ENCODE measurements around the gene GRIA1.

GRIA1 gene

DNA sequence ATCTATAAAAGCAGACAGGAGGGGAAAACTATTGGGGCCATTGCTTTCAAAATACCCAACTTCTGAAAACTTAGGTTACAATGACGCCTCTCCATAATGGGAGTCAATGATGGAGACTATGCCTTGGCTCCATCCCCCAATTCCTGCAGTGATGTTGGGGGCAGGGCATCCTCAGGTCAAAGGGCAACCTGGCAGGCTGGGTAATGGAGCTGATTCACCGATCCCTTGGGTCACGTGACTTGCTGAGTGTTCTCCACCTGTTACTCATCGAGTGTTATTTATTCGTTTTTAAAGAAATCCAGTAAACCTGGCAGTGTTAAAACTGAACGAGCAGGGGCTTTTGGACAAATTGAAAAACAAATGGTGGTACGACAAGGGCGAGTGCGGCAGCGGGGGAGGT, 303.9 kb downstream of the GRIA1 start:
- Histone ChIP-seq H3K4me3 (no peak overlapping the region), H3K9me3 (replicated peaks in 1 of 11) (no peaks in the 10 kb centered on the region), H3K27me3 (no peaks in the 10 kb centered on the region), H3K9ac (no peak overlapping the region), H4K20me1 (no peaks in the 10 kb centered on the region; a peak in 1 of 22 replicates), H3K36me3 (no peaks in the 10 kb centered on the region), H3K4me1 (peaks cover 0 to 17% (median 0%) of the 10 kb centered on the region in 10 experiments; a peak in 3 of 20 replicates), H3K4me2 (no peak overlapping the region), H3K27ac (no peak overlapping the region)
- no peak for TF ChIP-seq Cebpa-rat (IDR thresholded peaks at IDR 0.05)

DNA sequence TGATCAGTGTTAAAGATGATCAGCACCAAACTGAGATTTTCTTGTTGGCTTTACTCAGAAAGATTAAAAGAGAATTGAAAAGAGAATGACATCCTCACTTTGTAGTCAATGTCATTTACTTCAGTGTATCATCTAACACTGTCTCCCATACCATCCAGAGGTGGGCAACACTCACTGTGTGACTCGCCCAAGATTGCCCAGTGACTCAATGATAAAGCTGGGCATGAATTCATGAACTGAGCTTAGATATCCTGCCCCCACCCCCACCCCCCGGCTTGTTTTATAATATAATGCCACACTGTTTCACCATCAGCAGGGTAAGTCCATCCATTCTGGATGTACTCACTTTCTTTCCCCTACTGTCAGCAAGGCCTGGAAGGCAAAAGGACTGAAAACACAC, 306.1 kb downstream of the GRIA1 start:
- H3K27ac ChIP-seq, result no peak overlapping the region
- TF ChIP-seq Cebpa-rat (IDR thresholded peaks at IDR 0.05), result no peak
- no peaks in the 10 kb centered on the region; a peak in 1 of 22 replicates for H4K20me1 ChIP-seq
- H3K27me3 ChIP-seq, result no peaks in the 10 kb centered on the region
- no peak overlapping the region for H3K9ac ChIP-seq
- peaks cover 0 to 17% (median 0%) of the 10 kb centered on the region in 10 experiments; a peak in 3 of 20 replicates for H3K4me1 ChIP-seq
- no peaks in the 10 kb centered on the region for H3K36me3 ChIP-seq
- H3K4me2 ChIP-seq, result no peak overlapping the region
- no peaks in the 10 kb centered on the region for H3K9me3 ChIP-seq (replicated peaks in 1 of 11)
- H3K4me3 ChIP-seq, result no peak overlapping the region

DNA sequence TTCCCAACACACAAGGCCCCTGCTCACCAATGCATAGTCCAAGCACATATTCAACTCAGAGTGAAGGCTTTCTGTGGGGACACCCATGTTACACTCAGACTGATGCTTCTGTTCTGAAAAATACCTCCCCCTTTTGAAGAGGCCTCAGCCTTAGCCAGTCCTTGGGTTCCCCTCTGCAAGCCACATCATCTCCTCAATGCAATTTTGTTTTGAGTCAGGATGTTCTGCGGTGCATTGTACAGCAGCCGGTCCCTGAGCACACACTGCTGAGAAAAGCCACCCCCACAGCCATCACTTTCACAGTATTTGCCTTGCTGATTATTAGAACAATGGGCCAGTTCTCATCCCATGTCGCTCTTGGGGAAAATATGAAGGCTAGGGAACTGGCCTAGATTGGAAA, 307.0 kb downstream of the GRIA1 start:
- H3K9ac ChIP-seq, result no peak overlapping the region
- H3K4me1 ChIP-seq, result peaks cover 0 to 7% (median 0%) of the 10 kb centered on the region in 10 experiments; a peak in 3 of 20 replicates
- H3K27ac ChIP-seq, result no peak overlapping the region
- no peaks in the 10 kb centered on the region for H3K27me3 ChIP-seq
- H4K20me1 ChIP-seq, result no peaks in the 10 kb centered on the region; a peak in 1 of 22 replicates
- no peaks in the 10 kb centered on the region for H3K36me3 ChIP-seq
- H3K4me3 ChIP-seq, result no peak overlapping the region
- no peaks in the 10 kb centered on the region for H3K9me3 ChIP-seq (replicated peaks in 1 of 11)
- no peak for TF ChIP-seq Cebpa-rat (IDR thresholded peaks at IDR 0.05)
- H3K4me2 ChIP-seq, result no peak overlapping the region

DNA sequence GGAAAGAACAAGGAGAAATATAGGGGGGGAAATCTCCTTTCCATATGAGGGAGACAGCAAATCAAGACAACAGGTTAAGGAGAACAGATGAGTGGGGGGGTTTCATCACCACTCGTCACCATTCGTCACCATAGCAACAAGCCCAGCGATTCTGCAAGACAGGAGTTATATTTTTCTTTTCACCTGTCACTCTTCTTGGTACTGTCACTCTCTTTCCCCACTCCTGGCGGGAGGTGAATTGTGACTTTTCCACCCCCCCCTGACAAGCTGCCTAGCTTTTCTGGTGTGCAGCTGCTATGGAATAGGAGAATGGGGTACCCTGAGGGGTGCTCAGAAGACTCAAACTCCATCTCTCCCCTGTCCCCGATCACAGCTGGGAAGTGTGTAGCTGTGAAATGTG, 308.4 kb downstream of the GRIA1 start:
- H3K4me2 ChIP-seq, result no peak overlapping the region
- no peak overlapping the region for H3K9ac ChIP-seq
- no peak overlapping the region for H3K27ac ChIP-seq
- no peak for TF ChIP-seq Cebpa-rat (IDR thresholded peaks at IDR 0.05)
- H3K9me3 ChIP-seq (replicated peaks in 1 of 11), result no peaks in the 10 kb centered on the region
- no peak overlapping the region for H3K4me3 ChIP-seq
- H3K4me1 ChIP-seq, result no peaks in the 10 kb centered on the region
- H4K20me1 ChIP-seq, result no peaks in the 10 kb centered on the region; a peak in 1 of 22 replicates
- H3K36me3 ChIP-seq, result no peaks in the 10 kb centered on the region
- H3K27me3 ChIP-seq, result no peaks in the 10 kb centered on the region

DNA sequence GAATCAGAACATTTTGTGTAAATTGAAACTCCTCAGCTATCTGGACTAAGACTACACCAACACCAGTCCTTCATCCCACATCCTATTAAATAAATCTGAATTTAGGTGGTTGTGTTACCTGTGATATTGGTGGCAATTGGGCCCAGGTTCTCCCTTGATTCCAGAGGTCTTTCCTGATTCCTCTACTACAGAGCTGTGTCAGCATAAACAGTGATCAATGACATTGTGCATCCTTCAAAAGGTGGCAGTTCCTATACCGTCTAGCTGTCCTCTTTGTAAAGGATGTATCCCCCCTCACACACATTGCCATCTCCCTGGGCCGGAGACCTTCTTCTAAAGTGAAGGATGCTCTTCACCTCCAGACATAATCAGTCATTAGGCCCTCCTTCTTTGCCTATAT, 309.0 kb downstream of the GRIA1 start:
- Histone ChIP-seq H3K27me3 (no peaks in the 10 kb centered on the region), H3K9ac (no peak overlapping the region), H3K4me2 (no peak overlapping the region), H3K9me3 (replicated peaks in 1 of 11) (no peaks in the 10 kb centered on the region), H3K4me3 (no peak overlapping the region), H4K20me1 (no peaks in the 10 kb centered on the region; a peak in 1 of 22 replicates), H3K4me1 (no peaks in the 10 kb centered on the region), H3K36me3 (no peaks in the 10 kb centered on the region), H3K27ac (no peak overlapping the region)
- TF ChIP-seq Cebpa-rat (IDR thresholded peaks at IDR 0.05), result no peak

DNA sequence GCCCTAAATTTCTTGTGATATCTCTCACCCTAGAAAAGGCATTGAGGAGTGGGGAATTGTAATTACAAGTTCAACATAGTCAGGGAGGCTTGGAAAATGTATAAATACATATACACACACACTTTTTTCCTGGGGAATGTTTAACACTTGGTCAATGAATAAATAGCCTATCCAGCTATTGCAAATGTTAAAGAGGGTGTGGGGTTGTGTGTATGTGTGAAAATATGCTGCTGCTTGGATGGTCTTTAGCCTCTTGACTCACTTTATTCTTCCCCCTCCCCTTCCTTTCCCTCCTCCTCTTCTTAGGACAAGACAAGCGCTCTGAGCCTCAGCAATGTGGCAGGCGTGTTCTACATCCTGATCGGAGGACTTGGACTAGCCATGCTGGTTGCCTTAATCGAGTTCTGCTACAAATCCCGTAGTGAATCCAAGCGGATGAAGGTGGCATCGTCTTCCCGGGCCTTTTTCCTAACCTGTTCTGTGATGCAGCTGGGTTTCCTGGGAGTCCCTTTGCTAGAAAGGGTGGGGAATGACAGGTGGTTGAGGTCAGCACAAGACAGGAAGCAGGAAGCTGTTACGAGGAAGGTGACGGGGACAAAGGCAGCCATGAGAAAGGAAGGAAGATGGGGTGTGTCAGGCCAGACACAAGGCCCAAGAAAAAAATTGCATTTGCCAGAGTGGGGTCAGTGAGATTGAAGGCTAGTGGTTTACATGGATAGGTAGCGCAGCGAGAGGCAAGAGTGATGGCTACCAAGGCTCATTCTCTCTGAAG, 311.8 kb downstream of the GRIA1 start:
- Histone ChIP-seq H3K4me2 (no peak overlapping the region), H3K27ac (no peak overlapping the region), H3K9ac (no peak overlapping the region), H4K20me1 (no peaks in the 10 kb centered on the region; a peak in 1 of 22 replicates), H3K4me1 (0 out of 20 replicates have a peak, but pooled peaks cover 0 to 3% (median 0%) of the 10 kb centered on the region in 10 experiments), H3K27me3 (no peaks in the 10 kb centered on the region), H3K36me3 (no peaks in the 10 kb centered on the region), H3K9me3 (replicated peaks in 1 of 11) (no peaks in the 10 kb centered on the region), H3K4me3 (no peak overlapping the region)
- no peak for TF ChIP-seq Cebpa-rat (IDR thresholded peaks at IDR 0.05)

DNA sequence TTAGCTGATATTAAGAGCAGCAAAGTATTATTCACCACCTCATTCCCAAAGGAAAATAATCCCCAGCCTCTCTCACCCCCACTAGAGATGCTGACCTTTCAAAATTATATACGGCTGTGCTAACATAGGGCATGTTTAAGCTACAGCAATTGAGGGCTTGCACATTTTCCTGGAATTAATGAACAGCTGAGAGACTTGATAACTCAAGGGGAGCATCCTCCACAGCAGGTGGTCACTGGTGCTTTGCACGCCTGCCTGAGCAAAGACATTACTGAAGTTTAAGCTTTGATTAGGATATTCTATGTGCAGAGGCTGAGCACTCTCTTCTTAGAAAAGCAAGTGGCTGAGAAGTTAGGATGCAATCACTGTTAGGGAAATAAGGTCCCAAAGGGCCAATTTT, 317.3 kb downstream of the GRIA1 start:
- Histone ChIP-seq H3K4me1 (0 out of 20 replicates have a peak, but pooled peaks cover 0 to 3% (median 0%) of the 10 kb centered on the region in 10 experiments), H3K27me3 (no peaks in the 10 kb centered on the region), H3K36me3 (no peaks in the 10 kb centered on the region), H3K9me3 (replicated peaks in 1 of 11) (0 out of 22 replicates have a peak, but pooled peaks cover 0 to 4% (median 0%) of the 10 kb centered on the region in 11 experiments), H4K20me1 (no peaks in the 10 kb centered on the region), H3K4me2 (no peak overlapping the region), H3K9ac (no peak overlapping the region), H3K27ac (no peak overlapping the region), H3K4me3 (no peak overlapping the region)
- no peak for TF ChIP-seq Cebpa-rat (IDR thresholded peaks at IDR 0.05)

DNA sequence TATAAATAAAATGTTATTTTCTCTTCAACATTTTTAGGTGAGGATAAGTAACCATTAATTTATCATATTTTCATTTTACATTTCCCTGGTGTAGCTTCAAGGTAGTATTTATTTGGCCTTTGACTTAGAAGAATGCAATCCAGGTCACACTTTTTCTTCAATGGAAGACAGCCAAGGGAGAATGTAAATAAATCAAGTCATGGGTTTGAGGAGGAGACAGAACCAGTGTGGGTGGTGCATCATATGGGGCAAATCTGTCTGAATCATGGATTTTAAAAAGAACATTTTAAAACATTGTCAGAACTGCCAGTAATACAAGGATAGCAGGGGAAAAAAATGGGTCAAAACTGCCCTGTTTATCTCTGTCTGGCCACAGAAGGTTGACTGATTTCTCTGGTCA, 318.7 kb downstream of the GRIA1 start:
- TF ChIP-seq Cebpa-rat (IDR thresholded peaks at IDR 0.05), result no peak
- 0 out of 20 replicates have a peak, but pooled peaks cover 0 to 3% (median 0%) of the 10 kb centered on the region in 10 experiments for H3K4me1 ChIP-seq
- H4K20me1 ChIP-seq, result no peaks in the 10 kb centered on the region
- no peaks in the 10 kb centered on the region for H3K27me3 ChIP-seq
- H3K4me2 ChIP-seq, result no peak overlapping the region
- no peaks in the 10 kb centered on the region for H3K36me3 ChIP-seq
- H3K27ac ChIP-seq, result no peak overlapping the region
- no peak overlapping the region for H3K4me3 ChIP-seq
- 0 out of 22 replicates have a peak, but pooled peaks cover 0 to 4% (median 0%) of the 10 kb centered on the region in 11 experiments for H3K9me3 ChIP-seq (replicated peaks in 1 of 11)
- H3K9ac ChIP-seq, result no peak overlapping the region

DNA sequence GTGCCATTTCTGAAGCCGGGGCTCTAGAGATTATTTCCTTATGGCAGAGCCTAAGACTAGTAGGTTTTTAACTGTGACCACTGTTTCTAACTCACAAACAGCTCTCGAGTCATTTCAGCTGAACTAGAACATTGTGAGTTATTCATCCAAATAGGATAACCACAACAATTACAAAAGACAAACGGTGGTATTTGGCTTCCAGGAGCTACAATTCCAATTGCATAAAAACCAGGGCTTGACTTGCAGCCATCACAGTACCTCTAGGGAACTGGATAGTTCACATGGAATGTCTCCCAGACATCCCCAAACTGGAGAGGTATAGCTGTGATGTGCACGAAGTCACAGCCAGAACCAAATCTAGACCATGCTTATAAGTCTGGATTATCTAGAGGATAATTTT, 323.4 kb downstream of the GRIA1 start:
- Histone ChIP-seq H3K9ac (no peak overlapping the region), H3K36me3 (no peaks in the 10 kb centered on the region), H3K4me2 (no peak overlapping the region), H3K4me3 (no peak overlapping the region), H3K27ac (no peak overlapping the region), H3K27me3 (no peaks in the 10 kb centered on the region), H3K9me3 (replicated peaks in 1 of 11) (0 out of 22 replicates have a peak, but pooled peaks cover 0 to 4% (median 0%) of the 10 kb centered on the region in 11 experiments), H4K20me1 (no peaks in the 10 kb centered on the region), H3K4me1 (no peaks in the 10 kb centered on the region)
- TF ChIP-seq Cebpa-rat (IDR thresholded peaks at IDR 0.05), result no peak

DNA sequence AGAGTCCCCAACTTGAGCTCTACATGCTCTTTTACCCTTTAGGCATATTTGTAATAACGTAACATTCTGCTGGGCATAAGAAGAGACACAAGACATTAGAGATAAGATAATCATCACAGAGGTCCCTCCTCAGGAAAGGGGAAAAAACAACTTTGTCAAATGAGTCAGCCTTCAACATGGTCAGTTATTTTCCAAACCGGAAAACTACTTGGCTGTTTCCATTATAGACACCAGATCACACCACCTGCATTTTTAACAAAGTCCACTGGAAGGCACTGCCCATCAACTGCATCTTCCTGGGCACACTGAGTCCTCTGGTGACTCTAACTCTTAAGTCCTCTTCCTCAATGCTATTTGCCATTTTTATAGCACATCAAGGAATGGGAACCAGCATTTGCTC, 326.4 kb downstream of the GRIA1 start:
- Histone ChIP-seq H3K4me2 (no peak overlapping the region), H3K4me1 (no peaks in the 10 kb centered on the region), H3K27me3 (no peaks in the 10 kb centered on the region), H3K4me3 (no peak overlapping the region), H3K9me3 (replicated peaks in 1 of 11) (no peaks in the 10 kb centered on the region), H4K20me1 (no peaks in the 10 kb centered on the region), H3K9ac (no peak overlapping the region), H3K36me3 (no peaks in the 10 kb centered on the region), H3K27ac (no peak overlapping the region)
- TF ChIP-seq Cebpa-rat (IDR thresholded peaks at IDR 0.05), result no peak

All from BLaER1 treated with 17β-estradiol and CSF1 and Interleukin-3, amounts not matched to agents 10 nM and 100 nM (cell line).